ENCODE results near the gene ZDHHC9.

DNA sequence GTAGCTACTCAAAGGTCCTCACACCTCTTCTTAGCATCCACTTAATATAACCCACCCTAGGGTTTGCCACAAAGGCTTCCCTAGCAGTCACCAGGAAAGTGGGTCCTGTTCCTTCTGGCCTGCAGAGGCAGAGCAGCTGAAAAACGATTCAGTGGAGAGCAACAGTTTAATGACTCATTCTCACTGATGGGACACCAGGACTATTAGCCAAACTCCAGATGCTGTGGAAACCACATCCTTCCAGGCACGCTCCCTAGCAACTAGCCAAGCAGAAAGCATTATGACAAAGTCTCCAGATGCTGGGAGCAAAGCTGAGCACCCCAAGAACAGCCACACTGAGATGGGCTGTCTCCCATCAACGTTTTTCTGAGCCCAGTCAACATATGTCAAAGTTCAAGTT is 32.0 kb upstream of the ZDHHC9 start:
- TF ChIP-seq, protein P1, sequence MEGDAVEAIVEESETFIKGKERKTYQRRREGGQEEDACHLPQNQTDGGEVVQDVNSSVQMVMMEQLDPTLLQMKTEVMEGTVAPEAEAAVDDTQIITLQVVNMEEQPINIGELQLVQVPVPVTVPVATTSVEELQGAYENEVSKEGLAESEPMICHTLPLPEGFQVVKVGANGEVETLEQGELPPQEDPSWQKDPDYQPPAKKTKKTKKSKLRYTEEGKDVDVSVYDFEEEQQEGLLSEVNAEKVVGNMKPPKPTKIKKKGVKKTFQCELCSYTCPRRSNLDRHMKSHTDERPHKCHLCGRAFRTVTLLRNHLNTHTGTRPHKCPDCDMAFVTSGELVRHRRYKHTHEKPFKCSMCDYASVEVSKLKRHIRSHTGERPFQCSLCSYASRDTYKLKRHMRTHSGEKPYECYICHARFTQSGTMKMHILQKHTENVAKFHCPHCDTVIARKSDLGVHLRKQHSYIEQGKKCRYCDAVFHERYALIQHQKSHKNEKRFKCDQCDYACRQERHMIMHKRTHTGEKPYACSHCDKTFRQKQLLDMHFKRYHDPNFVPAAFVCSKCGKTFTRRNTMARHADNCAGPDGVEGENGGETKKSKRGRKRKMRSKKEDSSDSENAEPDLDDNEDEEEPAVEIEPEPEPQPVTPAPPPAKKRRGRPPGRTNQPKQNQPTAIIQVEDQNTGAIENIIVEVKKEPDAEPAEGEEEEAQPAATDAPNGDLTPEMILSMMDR (conservative IDR thresholded peaks at IDR 0.05; ENCODE audit: low read length), result no peak
- TF ChIP-seq EZH2phosphoT487 (IDR thresholded peaks at IDR 0.05; ENCODE audit: borderline replicate concordance), result no peak
